H9 (cell line): Measurements from ENCODE around the gene ELOA. TPM values are rescaled to one million over a fixed set of nuclear protein-coding genes. Genes with fewer than 3 reads are reported as not detected.
"Not testable (repeated sequence)": the region's sequence is repeated elsewhere in the genome, so short reads cannot be mapped to it uniquely, and the experiment has no call there.

ENCODE experiments used
- DNase-seq: peaks from one replicate; pipeline ENCODE4 v3.0.0-alpha.2; 2017
- H2AFZ ChIP-seq: one replicate; pipeline ENCODE4 v1.6.1; 2013; ENCODE audit warnings: mild to moderate bottlenecking, low read length, control low read depth, moderate library complexity
- H2AK5ac ChIP-seq: 2 replicates; pipeline ENCODE4 v1.6.1; 2013; ENCODE audit warnings: low read length, control low read depth, mixed read lengths; ENCODE audit not compliant: insufficient read length
- H2BK120ac ChIP-seq: one replicate; pipeline ENCODE4 v1.6.1; 2013; ENCODE audit warnings: low read depth, mild to moderate bottlenecking, low read length, control low read depth, inconsistent platforms; ENCODE audit not compliant: poor library complexity, severe bottlenecking
- H2BK12ac ChIP-seq: 2 replicates; pipeline ENCODE4 v1.6.1; 2013; ENCODE audit warnings: low read length, control low read depth, mixed read lengths, low read depth; ENCODE audit not compliant: insufficient read length
- H2BK15ac ChIP-seq: 2 replicates; pipeline ENCODE4 v1.6.1; 2013; ENCODE audit warnings: low read depth, low read length, control low read depth
- H2BK20ac ChIP-seq: one replicate; pipeline ENCODE4 v1.6.1; 2013; ENCODE audit warnings: low read depth, mild to moderate bottlenecking, low read length, control low read depth, inconsistent platforms; ENCODE audit not compliant: poor library complexity, severe bottlenecking
- H2BK5ac ChIP-seq: 2 replicates; pipeline ENCODE4 v1.6.1; 2013; ENCODE audit warnings: low read length, control low read depth, mixed read lengths; ENCODE audit not compliant: insufficient read length
- H3K14ac ChIP-seq: 2 replicates; pipeline ENCODE4 v1.6.1; 2013; ENCODE audit warnings: low read length, control low read depth; ENCODE audit not compliant: insufficient read depth
- H3K18ac ChIP-seq: 2 replicates; pipeline ENCODE4 v1.6.1; 2013; ENCODE audit warnings: low read depth, mild to moderate bottlenecking, mixed read lengths, low read length, control low read depth; ENCODE audit not compliant: insufficient read length
- H3K23ac ChIP-seq: 2 replicates; pipeline ENCODE4 v1.6.1; 2013; ENCODE audit warnings: low read length, control low read depth, mixed read lengths, low read depth; ENCODE audit not compliant: insufficient read length
- H3K23me2 ChIP-seq: 2 replicates; pipeline ENCODE4 v1.6.1; 2013; ENCODE audit warnings: low read depth, mild to moderate bottlenecking, mixed read lengths, low read length, control low read depth; ENCODE audit not compliant: insufficient read length, poor library complexity, severe bottlenecking
- H3K27ac ChIP-seq: 2 replicates; pipeline ENCODE4 v1.5.1; 2013; ENCODE audit warnings: low read length, control low read depth, mixed read lengths, low read depth; ENCODE audit not compliant: insufficient read length
- H3K27me3 ChIP-seq: 2 replicates; pipeline ENCODE4 v1.6.1; 2013; ENCODE audit warnings: low read length, control low read depth, inconsistent platforms; ENCODE audit not compliant: insufficient read depth
- H3K4ac ChIP-seq: 2 replicates; pipeline ENCODE4 v1.6.1; 2013; ENCODE audit warnings: low read depth, mild to moderate bottlenecking, control low read depth, inconsistent platforms, low read length, moderate library complexity
- H3K4me1 ChIP-seq: 2 replicates; pipeline ENCODE4 v1.6.1; 2013; ENCODE audit warnings: low read length, control low read depth, inconsistent platforms; ENCODE audit not compliant: insufficient read depth
- H3K4me2 ChIP-seq: 2 replicates; pipeline ENCODE4 v1.6.1; 2013; ENCODE audit warnings: low read length, control low read depth, mixed read lengths; ENCODE audit not compliant: insufficient read length, insufficient read depth
- H3K56ac ChIP-seq: 2 replicates; pipeline ENCODE4 v1.6.1; 2013; ENCODE audit warnings: low read depth, mild to moderate bottlenecking, mixed read lengths, low read length, control low read depth; ENCODE audit not compliant: insufficient read length
- H3K79me1 ChIP-seq: 2 replicates; pipeline ENCODE4 v1.6.1; 2013; ENCODE audit warnings: low read depth, mild to moderate bottlenecking, moderate library complexity, low read length, control low read depth, inconsistent platforms; ENCODE audit not compliant: insufficient read depth, poor library complexity, severe bottlenecking
- H3K79me2 ChIP-seq: 2 replicates; pipeline ENCODE4 v1.6.1; 2013; ENCODE audit warnings: low read length, control low read depth, inconsistent platforms; ENCODE audit not compliant: insufficient read depth
- H3K9ac ChIP-seq: 2 replicates; pipeline ENCODE4 v1.6.1; 2013; ENCODE audit warnings: low read length, control low read depth, mixed read lengths; ENCODE audit not compliant: insufficient read length; ENCODE audit errors: extremely low read depth
- H3K9me3 ChIP-seq: one replicate; pipeline ENCODE4 v1.6.1; 2013; ENCODE audit warnings: low read depth, low read length, inconsistent platforms; ENCODE audit not compliant: control insufficient read depth
- H3T11ph ChIP-seq: one replicate; pipeline ENCODE4 v1.6.1; 2013; ENCODE audit warnings: mild to moderate bottlenecking, low read length, control low read depth, inconsistent platforms
- H4K20me1 ChIP-seq: one replicate; pipeline ENCODE4 v1.6.1; 2013; ENCODE audit not compliant: control insufficient read depth, insufficient read length, insufficient read depth
- H4K5ac ChIP-seq: 2 replicates; pipeline ENCODE4 v1.6.1; 2013; ENCODE audit warnings: low read depth, mild to moderate bottlenecking, mixed read lengths, low read length, control low read depth; ENCODE audit not compliant: insufficient read length
- H4K8ac ChIP-seq: replicated peaks from 2 replicates; pipeline ENCODE4 v1.6.1; 2013; ENCODE audit warnings: low read length, control low read depth, mixed read lengths, low read depth; ENCODE audit not compliant: insufficient read length
- H4K91ac ChIP-seq: 2 replicates; pipeline ENCODE4 v1.6.1; 2013; ENCODE audit warnings: low read depth, mild to moderate bottlenecking, moderate library complexity, mixed read lengths, low read length, control low read depth; ENCODE audit not compliant: insufficient read length
- H3K27ac Mint-ChIP-seq, 3 experiments: 2 replicates in 2 of 3; 3 replicates in 1 of 3; pipeline ENCODE4 v1.8.0; 2020 to 2021; ENCODE audit warnings: mixed read lengths in 3 of 3, mild to moderate bottlenecking in 1 of 3, moderate library complexity in 1 of 3
- H3K27me3 Mint-ChIP-seq: 2 replicates; pipeline ENCODE4 v1.8.0; 2021; ENCODE audit warnings: low read depth, mild to moderate bottlenecking, moderate library complexity, mixed read lengths
- H3K36me3 Mint-ChIP-seq, 3 experiments: 2 replicates in 2 of 3; 3 replicates in 1 of 3; pipeline ENCODE4 v1.8.0; 2020 to 2021; ENCODE audit warnings: low read depth in 3 of 3, mixed read lengths in 3 of 3; ENCODE audit not compliant: insufficient read depth in 1 of 3
- H3K4me1 Mint-ChIP-seq, 2 experiments: 2 replicates each; pipeline ENCODE4 v1.8.0; 2020; ENCODE audit warnings: mixed read lengths in 2 of 2
- H3K4me3 Mint-ChIP-seq, 2 experiments: 2 replicates in 1 of 2; 3 replicates in 1 of 2; pipeline ENCODE4 v1.8.0; 2020 to 2021; ENCODE audit warnings: mild to moderate bottlenecking in 2 of 2, mixed read lengths in 2 of 2, moderate library complexity in 1 of 2
- H3K9me3 Mint-ChIP-seq, 2 experiments: 2 replicates in 1 of 2; 3 replicates in 1 of 2; pipeline ENCODE4 v1.8.0; 2020; ENCODE audit warnings: mild to moderate bottlenecking in 2 of 2, mixed read lengths in 2 of 2, moderate library complexity in 1 of 2
- WGBS: extraction: QIAGEN DNeasy Blood & Tissue Kit; methylation state at CpG from one replicate; pipeline ENCODE4 v1.1.7; 2013; ENCODE audit warnings: missing lambda C conversion rate, low lambda C conversion rate, mixed read lengths; ENCODE audit not compliant: insufficient read length; ENCODE audit errors: extremely low coverage; 5-methylcytosine and 5-hydroxymethylcytosine counted together
- total RNA-seq: library from RNA; stranded (reverse); gene quantifications from 2 replicates; pipeline ENCODE4 v1.2.1, GENCODE V29; 2021
- TF ChIP-seq, protein P1 (sequence below): fragments of 200-600 bp; sonication (generic); conservative IDR thresholded peaks from 3 replicates; pipeline ENCODE4 v1.8.0; 2021; ENCODE audit warnings: antibody characterized with exemption, mild to moderate bottlenecking

ELOA gene
- total RNA-seq, 1 experiment from 2014 or later: 66.2 TPM

DNA sequence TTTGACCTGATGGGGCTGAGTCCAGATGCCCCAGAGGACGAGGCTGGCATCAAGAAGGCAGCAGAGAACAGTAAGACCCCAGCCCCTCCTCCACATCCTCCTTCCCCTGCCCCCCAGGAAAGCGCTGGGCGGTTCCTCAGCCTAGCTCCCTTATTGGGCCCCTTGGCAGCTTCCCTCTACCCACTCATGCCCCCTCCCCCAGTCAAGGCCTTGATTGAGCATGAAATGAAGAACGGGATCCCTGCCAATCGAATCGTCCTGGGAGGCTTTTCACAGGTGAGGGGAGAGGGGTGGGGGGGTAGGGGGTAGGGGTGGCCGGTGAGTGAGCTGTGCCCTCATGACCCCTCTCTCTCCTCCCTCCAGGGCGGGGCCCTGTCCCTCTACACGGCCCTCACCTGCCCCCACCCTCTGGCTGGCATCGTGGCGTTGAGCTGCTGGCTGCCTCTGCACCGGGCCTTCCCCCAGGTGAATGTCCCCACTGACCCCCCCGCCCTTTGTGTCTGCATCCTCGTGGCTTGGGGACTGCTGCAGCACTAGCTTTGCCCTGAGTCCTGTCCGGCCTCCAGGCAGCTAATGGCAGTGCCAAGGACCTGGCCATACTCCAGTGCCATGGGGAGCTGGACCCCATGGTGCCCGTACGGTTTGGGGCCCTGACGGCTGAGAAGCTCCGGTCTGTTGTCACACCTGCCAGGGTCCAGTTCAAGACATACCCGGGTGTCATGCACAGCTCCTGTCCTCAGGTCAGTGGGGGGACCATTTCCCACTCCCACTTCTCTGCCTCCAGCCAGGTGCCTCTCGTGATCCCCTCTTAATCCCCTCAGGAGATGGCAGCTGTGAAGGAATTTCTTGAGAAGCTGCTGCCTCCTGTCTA, 50.8 kb downstream of the ELOA start:
- no peak overlapping the region for H2AK5ac ChIP-seq
- no peak for DNase-seq
- Mint-ChIP-seq H3K36me3 (peaks cover 7 to 50% (median 28%) of the 10 kb centered on the region in 3 experiments), H3K4me1 (peaks cover 13 to 20% of the 10 kb centered on the region in 2 experiments), H3K27me3 (no peaks in the 10 kb centered on the region), H3K9me3 (no peaks in the 10 kb centered on the region), H3K27ac (no peak overlapping the region), H3K4me3 (no peak overlapping the region)
- no peak overlapping the region for H3K9ac ChIP-seq
- H3K56ac ChIP-seq: no peak overlapping the region
- H3K9me3 ChIP-seq: no peaks in the 10 kb centered on the region
- H3K18ac ChIP-seq: no peak overlapping the region
- WGBS: no CpG with 5 or more reads among the region's 21 CpGs
- H3K27ac ChIP-seq: no peak overlapping the region
- no peak overlapping the region for H2BK120ac ChIP-seq
- H4K5ac ChIP-seq: no peak overlapping the region
- TF ChIP-seq, protein P1, sequence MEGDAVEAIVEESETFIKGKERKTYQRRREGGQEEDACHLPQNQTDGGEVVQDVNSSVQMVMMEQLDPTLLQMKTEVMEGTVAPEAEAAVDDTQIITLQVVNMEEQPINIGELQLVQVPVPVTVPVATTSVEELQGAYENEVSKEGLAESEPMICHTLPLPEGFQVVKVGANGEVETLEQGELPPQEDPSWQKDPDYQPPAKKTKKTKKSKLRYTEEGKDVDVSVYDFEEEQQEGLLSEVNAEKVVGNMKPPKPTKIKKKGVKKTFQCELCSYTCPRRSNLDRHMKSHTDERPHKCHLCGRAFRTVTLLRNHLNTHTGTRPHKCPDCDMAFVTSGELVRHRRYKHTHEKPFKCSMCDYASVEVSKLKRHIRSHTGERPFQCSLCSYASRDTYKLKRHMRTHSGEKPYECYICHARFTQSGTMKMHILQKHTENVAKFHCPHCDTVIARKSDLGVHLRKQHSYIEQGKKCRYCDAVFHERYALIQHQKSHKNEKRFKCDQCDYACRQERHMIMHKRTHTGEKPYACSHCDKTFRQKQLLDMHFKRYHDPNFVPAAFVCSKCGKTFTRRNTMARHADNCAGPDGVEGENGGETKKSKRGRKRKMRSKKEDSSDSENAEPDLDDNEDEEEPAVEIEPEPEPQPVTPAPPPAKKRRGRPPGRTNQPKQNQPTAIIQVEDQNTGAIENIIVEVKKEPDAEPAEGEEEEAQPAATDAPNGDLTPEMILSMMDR: no peak
- H4K20me1 ChIP-seq: no peaks in the 10 kb centered on the region
- H3T11ph ChIP-seq: no peak overlapping the region
- H3K27me3 ChIP-seq: no peaks in the 10 kb centered on the region
- peaks cover 16% of the 10 kb centered on the region for H3K23me2 ChIP-seq
- no peak overlapping the region for H4K8ac ChIP-seq
- no peak overlapping the region for H3K14ac ChIP-seq
- peaks cover 6% of the 10 kb centered on the region; the same call in 1 of the 2 replicates for H3K79me2 ChIP-seq
- no peak overlapping the region for H2BK15ac ChIP-seq
- peaks cover 8% of the 10 kb centered on the region for H3K79me1 ChIP-seq
- H2BK12ac ChIP-seq: no peak overlapping the region
- no peaks in the 10 kb centered on the region for H3K4me1 ChIP-seq
- no peak overlapping the region for H2BK5ac ChIP-seq
- no peak overlapping the region for H3K4ac ChIP-seq
- no peak overlapping the region for H4K91ac ChIP-seq
- H2AFZ ChIP-seq: no peak overlapping the region
- H3K4me2 ChIP-seq: no peak overlapping the region
- H2BK20ac ChIP-seq: no peak overlapping the region
- H3K23ac ChIP-seq: no peak overlapping the region

DNA sequence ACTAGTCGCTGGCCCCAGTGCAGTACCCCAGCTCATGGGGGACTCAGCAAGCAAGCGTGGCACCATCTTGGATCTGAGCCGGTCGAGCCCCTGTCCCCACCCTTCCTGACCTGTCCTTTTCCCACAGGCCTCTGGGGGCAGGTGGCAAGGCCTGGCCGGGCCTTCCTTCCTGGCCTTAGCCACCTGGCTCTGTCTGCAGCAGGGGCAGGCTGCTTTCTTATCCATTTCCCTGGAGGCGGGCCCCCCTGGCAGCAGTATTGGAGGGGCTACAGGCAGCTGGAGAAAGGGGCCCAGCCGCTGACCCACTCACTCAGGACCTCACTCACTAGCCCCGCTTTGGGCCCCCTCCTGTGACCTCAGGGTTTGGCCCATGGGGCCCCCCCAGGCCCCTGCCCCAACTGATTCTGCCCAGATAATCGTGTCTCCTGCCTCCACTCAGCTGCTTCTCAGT, 51.5 kb downstream of the ELOA start:
- H3K4me3 Mint-ChIP-seq, H3K27me3 Mint-ChIP-seq, H3K9ac ChIP-seq: not testable (repeated sequence)

More for the DNA sequence above, 51.5 kb downstream of the ELOA start:
- not testable (repeated sequence) for H3T11ph ChIP-seq, H4K91ac ChIP-seq, H3K27ac ChIP-seq, DNase-seq, H2AFZ ChIP-seq, H2BK120ac ChIP-seq, H3K79me1 ChIP-seq, H3K23ac ChIP-seq, H3K56ac ChIP-seq, H3K18ac ChIP-seq, H3K4me1 ChIP-seq, H3K9me3 ChIP-seq, H2BK5ac ChIP-seq, H3K9me3 Mint-ChIP-seq, H4K20me1 ChIP-seq, H3K14ac ChIP-seq, H2BK12ac ChIP-seq, H4K8ac ChIP-seq, H3K4me2 ChIP-seq, H4K5ac ChIP-seq, H3K27ac Mint-ChIP-seq, H2BK15ac ChIP-seq, H3K4ac ChIP-seq, H3K79me2 ChIP-seq, H2AK5ac ChIP-seq, H3K27me3 ChIP-seq, H2BK20ac ChIP-seq
- Mint-ChIP-seq H3K4me1 (peaks cover 15 to 24% of the 10 kb centered on the region in 2 experiments), H3K36me3 (peaks cover 7 to 50% (median 28%) of the 10 kb centered on the region in 3 experiments)
- peaks cover 18% of the 10 kb centered on the region for H3K23me2 ChIP-seq
- WGBS: no CpG with 5 or more reads among the region's 9 CpGs
